HG03432 (cell line): ENCODE measurements around the gene CDH3.

Source experiments
- ATAC-seq: cut with Tn5 transposase; IDR thresholded peaks from one replicate; pipeline ENCODE4 v1.9.1; 2021; ENCODE audit warnings: mild to moderate bottlenecking, moderate library complexity; ENCODE audit not compliant: unreplicated experiment

CDH3 gene

DNA sequence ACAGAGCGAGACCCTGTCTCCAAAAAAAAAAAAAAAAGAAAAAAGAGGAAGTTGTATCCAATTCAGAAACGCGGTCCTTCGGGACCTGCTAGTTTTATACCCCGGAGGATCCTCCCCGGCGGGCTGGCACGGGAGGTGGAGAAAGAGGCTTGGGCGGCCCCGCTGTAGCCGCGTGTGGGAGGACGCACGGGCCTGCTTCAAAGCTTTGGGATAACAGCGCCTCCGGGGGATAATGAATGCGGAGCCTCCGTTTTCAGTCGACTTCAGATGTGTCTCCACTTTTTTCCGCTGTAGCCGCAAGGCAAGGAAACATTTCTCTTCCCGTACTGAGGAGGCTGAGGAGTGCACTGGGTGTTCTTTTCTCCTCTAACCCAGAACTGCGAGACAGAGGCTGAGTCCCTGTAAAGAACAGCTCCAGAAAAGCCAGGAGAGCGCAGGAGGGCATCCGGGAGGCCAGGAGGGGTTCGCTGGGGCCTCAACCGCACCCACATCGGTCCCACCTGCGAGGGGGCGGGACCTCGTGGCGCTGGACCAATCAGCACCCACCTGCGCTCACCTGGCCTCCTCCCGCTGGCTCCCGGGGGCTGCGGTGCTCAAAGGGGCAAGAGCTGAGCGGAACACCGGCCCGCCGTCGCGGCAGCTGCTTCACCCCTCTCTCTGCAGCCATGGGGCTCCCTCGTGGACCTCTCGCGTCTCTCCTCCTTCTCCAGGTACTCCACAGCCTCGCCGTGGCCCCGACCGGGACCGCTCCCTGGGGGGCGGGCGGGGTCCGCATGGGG lies at the start of gene CDH3:
Gene CDH3 (plus strand): TSS at position 596 of the 779 bp plus-strand sequence. CDS start 70 bp downstream, at position 666.
- ATAC-seq, result no peak

DNA sequence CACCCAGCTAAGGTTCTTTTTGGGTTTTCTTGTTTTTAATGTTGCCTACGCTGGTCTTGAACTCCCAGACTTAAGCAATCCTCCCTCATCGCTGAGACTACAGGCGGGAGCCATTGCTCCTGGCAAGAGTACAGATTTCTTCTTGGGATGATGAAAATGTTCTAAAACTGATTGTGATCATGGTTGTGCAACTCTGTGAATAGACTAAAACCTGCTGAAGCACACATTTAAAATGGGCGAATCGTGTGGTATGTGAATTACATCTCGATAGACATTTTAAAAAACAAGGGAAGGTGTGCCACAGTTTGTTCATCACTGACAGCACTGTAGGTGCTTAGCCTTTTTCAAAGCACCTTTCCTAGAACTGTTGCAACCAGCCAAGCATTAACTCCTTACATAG lies 48.8 kb upstream of the CDH3 start:
- no peak for ATAC-seq

DNA sequence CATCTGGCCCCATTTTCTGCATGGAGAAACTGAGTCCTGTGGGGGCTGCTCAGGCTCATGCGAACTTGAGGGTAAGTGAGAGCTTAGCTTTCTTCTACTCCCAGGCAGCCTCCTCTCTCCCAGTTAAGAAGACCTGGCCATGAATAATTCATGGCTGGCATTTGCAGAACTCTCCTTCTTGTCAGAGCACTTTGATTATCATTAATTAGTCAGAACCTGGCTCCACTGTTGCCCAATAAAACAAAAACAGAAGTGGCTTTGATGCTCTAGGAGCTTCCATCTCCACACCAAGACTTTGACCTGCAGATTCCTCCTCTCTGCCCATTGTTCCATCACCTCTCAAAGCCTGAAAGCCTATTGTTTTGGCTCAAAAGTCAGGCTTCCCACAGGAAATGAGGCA lies 45.5 kb upstream of the CDH3 start:
- no peak for ATAC-seq

DNA sequence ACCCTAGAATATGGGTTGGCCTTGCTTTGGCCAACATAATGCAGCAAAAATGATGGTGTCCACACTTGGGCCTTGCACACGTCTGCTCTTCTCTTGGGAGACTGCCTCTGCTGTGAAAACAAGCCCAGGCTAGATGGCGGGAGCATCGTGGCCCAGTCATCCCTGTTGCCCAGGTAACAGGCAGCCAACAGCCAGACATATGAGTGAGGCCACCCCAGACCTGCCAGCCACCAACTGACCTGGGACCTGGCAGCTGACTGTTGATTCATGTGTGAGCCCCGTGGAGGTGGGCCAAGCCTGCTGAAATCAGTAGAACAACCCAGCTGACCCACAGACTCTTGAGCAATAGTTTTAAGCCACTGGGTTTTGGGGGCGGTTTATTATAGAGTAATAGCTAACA lies 39.4 kb upstream of the CDH3 start:
- ATAC-seq, result no peak

DNA sequence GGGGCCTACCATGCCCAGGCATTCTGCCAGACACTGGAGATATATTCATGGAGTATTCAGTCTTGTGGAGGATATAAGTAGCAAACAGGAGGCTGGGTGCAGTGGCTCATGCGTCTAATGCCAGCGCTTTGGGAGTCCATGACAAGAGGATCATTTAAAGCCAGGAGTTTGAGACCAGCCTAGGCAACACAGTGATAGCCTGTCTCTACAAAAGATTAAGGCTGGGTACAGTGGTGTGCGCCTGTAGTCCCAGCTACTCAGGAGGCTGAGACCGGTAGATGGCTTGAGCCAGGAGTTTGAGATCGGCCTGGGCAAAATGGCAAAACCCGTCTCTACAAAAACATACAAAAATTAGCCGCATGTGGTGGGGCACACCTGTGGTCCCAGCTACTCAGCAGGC lies 37.7 kb upstream of the CDH3 start:
- ATAC-seq, result no peak

DNA sequence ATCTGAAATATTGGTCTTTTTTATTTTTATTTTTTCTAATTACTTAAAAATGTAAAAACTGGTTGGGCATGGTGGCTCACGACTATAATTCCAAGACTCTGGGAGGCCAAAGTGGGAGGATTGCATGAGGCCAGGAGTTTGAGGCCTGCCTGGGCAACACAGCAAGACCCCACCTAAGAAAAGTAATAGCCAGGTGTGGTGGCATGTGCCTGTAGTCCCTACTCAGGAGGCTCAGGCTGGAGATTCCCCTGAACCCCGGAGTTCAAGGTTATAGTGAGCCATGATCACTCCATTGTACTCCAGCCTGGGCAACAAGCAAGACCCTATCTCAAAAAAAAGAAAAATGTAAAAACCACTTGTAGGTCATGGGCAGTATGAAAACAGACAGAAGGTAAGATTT lies 36.8 kb upstream of the CDH3 start:
- no peak for ATAC-seq

DNA sequence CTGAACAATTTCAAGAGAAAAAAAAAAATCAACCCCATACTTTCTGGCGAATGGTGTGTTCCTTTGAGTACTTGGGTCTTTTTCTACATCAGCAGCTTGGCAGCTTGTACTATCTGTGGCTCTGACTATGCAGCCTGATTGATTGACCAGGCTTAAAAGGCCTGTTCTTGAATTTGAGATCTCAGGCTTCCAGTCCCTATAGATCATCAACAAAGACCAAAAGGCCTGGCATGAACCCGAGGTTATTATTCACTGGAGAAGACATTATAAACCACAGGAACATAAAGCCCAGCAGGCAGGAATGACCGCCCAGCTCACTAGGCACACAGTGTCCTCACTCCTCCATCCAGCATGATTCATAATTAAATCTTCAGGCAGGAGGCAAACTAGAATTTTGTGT lies 32.1 kb upstream of the CDH3 start:
- ATAC-seq, result no peak

DNA sequence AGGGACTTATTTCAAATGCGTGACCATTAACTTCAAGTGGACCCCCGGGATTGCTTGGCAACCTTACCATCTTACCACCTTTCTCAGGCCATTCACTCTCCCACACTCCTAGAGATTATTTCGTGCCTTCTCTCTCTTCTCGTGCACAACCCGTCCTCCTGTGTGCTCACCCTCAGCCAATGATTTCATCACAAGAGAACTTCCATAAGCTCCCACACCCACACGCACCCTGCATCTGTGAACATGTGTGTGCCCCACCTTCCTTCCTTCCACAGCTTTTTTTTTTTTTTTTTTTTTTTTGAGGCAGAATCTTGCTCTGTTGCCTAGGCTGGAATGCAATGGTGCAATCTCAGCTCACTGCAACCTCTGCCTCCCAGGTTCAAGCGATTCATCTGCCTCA lies 27.4 kb upstream of the CDH3 start:
- ATAC-seq, result no peak

DNA sequence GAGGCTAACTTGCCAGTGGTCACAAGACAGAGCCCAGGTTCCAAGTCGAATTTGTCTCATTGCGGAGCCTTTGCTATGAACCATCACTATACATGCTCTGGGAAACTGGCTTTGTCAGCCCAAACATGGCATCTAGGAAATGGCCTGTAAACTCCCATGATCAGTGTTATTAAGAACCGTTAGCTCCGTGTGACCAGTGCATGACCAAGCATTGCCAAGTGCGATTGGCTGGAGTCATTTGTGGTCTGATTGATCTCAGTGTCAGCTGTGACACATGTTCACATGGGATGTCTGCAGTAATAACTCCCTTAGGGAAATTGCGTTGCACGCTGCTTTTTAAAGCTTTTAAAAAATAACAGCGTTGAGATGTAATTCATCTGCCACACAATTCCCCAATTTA lies 18.6 kb upstream of the CDH3 start:
- no peak for ATAC-seq

DNA sequence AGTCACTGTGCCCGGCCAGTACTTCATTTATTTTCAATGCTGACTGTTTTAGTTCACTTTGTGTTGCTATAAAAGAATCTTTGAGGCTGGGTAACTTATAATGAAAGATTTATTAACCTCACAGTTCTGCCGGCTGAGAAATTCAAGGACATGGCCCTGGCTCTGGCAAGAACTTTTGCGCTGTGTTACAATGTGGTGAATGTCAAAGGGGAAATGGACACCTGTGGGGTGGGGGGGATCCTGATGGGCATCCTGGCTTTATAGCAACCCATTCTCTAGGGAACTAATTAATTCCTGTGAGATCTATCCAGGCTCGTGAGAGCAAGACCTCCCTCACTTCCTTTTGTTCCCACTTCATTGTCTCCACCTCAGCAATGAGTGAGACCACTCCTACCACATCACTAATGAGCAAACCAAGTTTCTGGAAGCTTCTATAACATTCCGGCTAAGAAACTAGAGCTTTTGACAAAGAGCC lies 17.1 kb upstream of the CDH3 start:
- no peak for ATAC-seq

DNA sequence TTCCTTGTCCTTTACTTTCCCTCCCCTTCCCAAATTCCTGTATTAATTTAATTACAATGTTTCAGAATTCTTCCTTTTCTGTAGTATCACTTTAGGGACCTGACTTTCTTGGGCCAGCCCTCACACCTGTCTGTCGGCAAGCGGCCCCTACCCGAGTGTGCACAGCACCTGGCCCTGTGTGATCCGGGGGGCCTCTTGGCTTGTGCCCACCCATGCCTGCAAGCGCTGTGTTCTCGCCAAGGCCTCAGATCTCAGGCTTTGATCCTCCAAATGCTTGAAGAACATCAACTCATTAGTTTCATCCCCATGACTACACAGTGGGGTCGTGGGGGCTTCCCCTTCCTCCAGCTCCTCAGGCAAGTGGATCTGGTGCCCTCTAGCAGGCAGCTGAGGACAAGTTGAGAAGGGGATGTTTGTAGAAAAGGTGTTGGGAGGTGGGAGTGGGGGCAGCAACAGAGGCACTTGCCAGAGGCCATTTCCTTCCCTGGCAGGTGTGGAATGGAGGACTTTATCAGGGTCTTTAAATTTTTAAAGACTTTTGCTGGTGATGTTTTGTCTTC lies 15.7 kb upstream of the CDH3 start:
- ATAC-seq, result no peak

DNA sequence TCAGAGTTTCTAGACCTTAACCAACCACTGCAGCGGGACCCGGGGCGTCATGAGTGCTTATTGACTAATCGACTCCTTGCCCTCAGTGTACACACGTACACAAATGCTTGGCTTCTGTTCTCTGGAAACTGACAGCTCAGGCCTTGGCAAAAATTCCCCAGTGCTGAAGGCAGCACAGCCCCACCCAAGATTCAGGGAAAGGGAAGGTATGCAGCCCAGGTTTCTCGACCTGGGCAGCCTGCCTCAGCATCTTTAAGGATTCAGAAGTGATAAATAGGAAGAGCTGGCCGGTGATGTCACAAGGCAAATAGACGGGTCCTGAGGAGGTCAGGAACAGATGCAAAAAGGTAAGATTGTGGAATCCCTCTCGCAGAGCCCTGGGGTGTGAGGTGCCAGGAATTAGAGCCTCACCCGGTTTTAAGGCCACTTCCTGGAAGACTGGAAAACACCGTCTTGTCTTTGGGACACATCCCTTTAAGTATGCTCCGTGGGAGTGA lies 9.0 kb upstream of the CDH3 start:
- ATAC-seq, result no peak

DNA sequence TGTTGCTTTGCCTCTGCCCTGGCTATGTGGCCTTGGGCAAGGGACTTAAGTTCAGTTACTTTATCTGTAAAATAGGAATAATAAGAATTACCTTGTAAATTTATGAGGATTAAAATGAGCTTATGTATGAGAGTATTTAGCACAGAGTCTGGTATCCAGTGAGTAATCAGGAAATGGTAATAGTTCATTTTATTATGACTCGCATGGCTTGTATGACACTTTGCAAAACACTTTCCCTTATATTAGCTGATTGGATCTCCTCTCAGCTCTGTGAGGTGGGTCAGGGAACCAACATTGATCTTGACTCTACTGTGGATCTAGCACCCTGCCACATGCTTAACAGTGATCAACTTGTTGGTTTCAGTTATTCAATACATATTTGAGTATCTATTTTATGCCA lies 8.3 kb upstream of the CDH3 start:
- ATAC-seq, result no peak

DNA sequence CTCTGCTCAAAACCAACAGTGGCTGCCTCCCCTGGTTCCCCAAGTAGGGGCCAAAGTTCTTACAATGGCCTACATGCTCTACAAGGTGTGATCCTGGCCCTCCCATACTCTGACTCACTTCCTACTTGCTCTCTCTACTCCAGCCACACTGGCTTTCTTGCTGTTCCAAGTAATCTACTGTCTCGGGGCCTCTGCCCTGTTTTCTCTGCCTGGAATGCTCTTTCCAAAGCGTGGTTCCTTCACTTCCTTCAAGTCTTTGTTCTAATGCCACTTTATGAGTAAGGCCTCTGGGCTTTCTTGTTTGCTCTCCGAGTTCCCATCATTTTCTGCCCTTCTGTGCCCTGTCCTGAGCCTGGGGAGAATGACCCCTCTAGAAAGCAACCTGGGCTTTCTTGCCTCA lies 4.1 kb upstream of the CDH3 start:
- no peak for ATAC-seq

DNA sequence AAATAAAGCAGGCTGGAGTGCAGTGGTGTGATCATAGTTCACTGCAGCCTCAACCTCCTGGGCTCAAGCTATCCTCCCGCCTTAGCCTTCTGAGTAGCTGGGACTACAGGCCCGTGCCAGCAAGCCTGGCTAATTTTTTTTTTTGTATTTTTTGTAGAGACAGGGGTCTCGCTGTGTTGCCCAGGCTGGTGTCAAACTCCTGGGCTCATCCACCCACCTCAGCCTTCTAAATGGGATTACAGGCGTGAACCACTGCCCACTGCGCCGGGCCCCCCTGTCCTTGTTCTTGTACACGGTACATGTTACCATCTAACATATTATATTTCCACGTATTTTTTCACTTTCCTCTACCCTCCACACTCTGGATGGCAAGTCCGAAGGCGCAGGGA lies 3.1 kb upstream of the CDH3 start:
- no peak for ATAC-seq

DNA sequence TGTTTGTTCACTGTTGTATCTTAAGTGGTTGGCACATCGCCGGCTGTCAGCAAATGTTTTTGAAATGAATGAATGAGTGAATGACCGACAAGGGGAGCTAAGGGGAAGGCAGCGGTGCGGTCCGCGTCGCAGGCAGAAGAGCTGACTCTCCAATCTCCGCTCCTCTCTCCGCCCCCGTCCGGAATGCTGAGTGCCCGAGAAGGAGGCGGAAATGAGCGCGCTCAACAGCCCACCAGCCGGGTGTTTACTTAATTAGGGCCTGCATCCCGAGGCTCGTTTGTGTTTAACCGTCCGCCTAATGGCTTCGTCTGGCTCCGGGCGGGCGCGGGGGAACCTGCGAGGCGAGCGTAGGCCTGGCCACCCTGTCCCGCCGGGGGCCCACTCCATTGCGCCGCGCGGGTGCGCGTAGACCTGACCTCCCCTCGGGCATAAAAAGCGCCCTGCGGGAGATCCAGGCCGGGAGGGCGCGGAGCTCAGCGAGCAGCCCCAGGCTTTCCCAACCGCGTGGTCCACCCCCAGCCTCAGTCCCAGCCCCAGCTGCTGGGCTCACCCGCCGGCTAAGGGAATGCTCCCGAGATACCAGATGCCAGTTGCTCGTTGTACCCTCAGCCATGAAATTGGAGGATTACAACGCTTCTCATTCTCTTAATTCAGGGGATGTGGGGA lies 2.5 kb upstream of the CDH3 start:
- no peak for ATAC-seq

DNA sequence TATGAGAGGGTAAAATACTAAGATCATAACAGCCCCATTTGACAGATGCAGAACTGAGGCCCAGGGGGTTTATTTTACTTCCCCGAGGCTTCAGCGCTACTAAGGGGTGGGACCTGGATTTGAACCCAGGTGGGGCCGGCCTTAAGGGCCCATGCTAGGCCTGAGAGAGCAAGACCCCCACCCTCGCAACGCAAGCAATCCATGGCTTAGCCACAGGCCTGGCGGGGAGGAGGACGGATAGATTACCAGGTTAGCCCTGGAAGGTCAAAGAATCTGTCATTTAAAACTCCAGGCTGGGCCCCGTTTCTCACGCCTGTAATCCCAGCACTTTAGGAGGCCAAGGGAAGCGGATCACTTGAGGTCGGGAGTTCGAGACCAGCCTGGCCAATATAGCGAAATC lies 1.9 kb upstream of the CDH3 start:
- ATAC-seq, result no peak

DNA sequence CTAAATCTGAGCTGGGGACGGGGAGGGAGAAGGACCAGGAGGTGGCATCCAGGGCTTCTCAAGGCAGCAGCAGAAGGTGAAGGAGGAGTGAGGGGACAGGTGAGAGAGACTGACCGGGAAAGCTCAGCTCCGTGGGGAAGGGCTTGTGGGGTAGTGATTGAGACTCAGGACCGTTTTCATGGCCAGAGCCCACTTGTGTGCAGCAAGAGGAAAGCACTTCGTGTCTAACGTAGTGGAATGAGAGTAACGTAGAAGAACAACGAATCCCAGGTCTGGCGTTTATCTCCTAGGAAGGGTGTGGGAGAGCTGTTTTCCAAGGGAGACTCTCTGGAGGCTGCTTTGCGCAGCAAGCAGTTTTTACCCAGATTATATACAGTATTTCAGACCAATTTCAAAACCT lies 1.3 kb upstream of the CDH3 start:
- ATAC-seq, result no peak

DNA sequence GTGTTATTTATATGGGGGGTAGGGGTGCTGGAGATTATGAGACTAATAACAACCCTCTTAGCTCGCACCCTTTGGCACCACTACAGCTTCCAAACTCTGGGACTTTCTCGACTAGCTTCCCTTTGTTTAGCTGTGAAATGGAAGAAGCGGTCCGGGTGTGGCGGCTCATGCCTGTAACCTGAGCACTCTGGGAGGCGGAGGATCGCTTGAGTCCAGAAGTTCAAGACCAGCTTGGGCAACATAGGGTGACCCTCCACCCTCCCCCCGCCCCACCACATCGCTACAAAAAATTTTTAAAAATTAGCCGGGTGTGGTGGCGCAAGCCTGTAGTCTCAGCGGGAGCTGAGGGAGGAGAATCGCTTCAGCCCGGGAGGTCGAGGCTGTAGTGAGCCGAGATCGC lies 814 bp upstream of the CDH3 start:
- ATAC-seq, result no peak

DNA sequence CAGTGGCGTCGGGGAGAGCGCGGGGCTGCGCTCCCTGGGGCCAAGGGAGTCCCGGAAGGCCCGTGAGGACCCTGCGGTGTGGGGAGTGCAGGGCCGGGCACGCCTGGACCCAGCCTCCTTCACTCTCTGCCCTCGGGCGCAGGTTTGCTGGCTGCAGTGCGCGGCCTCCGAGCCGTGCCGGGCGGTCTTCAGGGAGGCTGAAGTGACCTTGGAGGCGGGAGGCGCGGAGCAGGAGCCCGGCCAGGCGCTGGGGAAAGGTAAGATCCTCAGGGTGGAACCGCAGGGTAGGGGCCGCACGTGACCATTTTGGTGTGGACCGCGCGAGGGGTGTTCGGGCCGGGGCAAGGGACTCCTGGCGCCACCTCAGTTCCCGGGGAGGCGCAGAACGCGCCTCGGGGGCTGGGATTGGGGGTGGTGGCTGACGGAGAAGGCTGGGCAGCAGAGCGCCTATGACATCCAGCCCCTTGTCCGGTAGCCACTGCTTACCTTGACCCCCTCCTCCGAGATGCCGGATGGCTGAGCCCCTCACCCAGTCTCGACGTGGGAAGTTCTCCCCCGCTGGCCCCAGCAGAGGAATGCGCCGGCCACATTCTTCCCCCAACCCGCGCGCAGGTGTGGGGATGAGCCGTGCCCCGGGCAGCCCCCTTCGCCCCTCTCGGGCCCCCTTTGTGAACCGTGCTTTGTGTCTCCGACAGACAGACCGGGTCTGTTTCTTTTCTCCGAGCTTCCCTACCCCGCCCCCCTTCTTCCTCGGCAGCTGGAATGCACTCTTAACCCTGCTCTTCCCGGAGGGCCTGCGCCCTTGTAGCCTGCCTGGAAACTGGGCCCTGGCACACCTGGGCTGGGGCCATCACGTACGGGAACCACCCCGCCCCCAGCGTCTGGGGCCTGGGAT lies 631 bp downstream of the CDH3 start:
- ATAC-seq, result no peak
